ENCODE results near the gene DGKB. TPM values are rescaled to one million over a fixed set of nuclear protein-coding genes. Genes with fewer than 3 reads are reported as not detected.

The DGKB gene
- total RNA-seq, 1 experiment from 2014 or later = 1.9 TPM

- Mint-ChIP-seq H3K4me1 (peaks cover 19% of the 10 kb centered on the region), H3K27me3 (ENCODE audit: low read depth) (no peaks in the 10 kb centered on the region), H3K4me3 (no peak overlapping the region), H3K9me3 (no peaks in the 10 kb centered on the region), H3K36me3 (no peaks in the 10 kb centered on the region), H3K27ac (no peak overlapping the region)
- TF ChIP-seq MAX (CRISPR knock-in tag; IDR thresholded peaks at IDR 0.05) = no peak
- TF ChIP-seq MXD4 (CRISPR knock-in tag; IDR thresholded peaks at IDR 0.05; ENCODE audit: borderline replicate concordance) = no peak
- no peak for TF ChIP-seq NFE2L1 (CRISPR knock-in tag; IDR thresholded peaks at IDR 0.05)
- TF ChIP-seq GTF2I (CRISPR knock-in tag; conservative IDR thresholded peaks at IDR 0.05) = no peak
- DNase-seq (ENCODE audit: low spot score) (no peak), ATAC-seq (no peak)
- ChIA-PET POLR2A (no interaction called here), CTCF (no interaction called here)
Measured at GRCh38 chr7:14899030-14899429, 3.5 kb downstream of the DGKB start.

- Mint-ChIP-seq H3K9me3 (no peaks in the 10 kb centered on the region), H3K27me3 (ENCODE audit: low read depth) (no peaks in the 10 kb centered on the region), H3K27ac (no peak overlapping the region), H3K4me3 (no peak overlapping the region), H3K36me3 (no peaks in the 10 kb centered on the region), H3K4me1 (peaks cover 19% of the 10 kb centered on the region)
- no peak for TF ChIP-seq ZNF396 (CRISPR knock-in tag; IDR thresholded peaks at IDR 0.05; ENCODE audit: borderline replicate concordance)
- no peak for TF ChIP-seq ARID4B (CRISPR knock-in tag; IDR thresholded peaks at IDR 0.05; ENCODE audit: borderline replicate concordance)
- no peak for TF ChIP-seq HMGA2 (CRISPR knock-in tag; IDR thresholded peaks at IDR 0.05)
- no peak for TF ChIP-seq E2F4 (CRISPR knock-in tag; IDR thresholded peaks at IDR 0.05; ENCODE audit: borderline replicate concordance, low read depth)
- TF ChIP-seq ZNF416 (CRISPR knock-in tag; IDR thresholded peaks at IDR 0.05) = no peak
- no peak for TF ChIP-seq CREB1 (CRISPR knock-in tag; IDR thresholded peaks at IDR 0.05)
- CTCF ChIA-PET = no interaction called here
- POLR2A ChIA-PET = no interaction called here
- ATAC-seq (no peak), DNase-seq (ENCODE audit: low spot score) (no peak)
Measured at GRCh38 chr7:14896461-14896860, 6.1 kb downstream of the DGKB start.

GRCh38 chr7:14894826-14895225, 7.7 kb downstream of the DGKB start:
- Mint-ChIP-seq H3K36me3 (no peaks in the 10 kb centered on the region), H3K9me3 (no peaks in the 10 kb centered on the region), H3K27me3 (ENCODE audit: low read depth) (no peaks in the 10 kb centered on the region), H3K4me3 (no peak overlapping the region), H3K27ac (no peak overlapping the region), H3K4me1 (peaks cover 5% of the 10 kb centered on the region)
- DNase-seq (ENCODE audit: low spot score) (no peak), ATAC-seq (no peak)
- POLR2A ChIA-PET = no interaction called here
- CTCF ChIA-PET = no interaction called here
- TF ChIP-seq ZNF232 (CRISPR knock-in tag; IDR thresholded peaks at IDR 0.05) (no peak), TP53 (CRISPR knock-in tag; IDR thresholded peaks at IDR 0.05) (no peak), EMX1 (CRISPR knock-in tag; IDR thresholded peaks at IDR 0.05) (no peak), RELA (CRISPR knock-in tag; IDR thresholded peaks at IDR 0.05; ENCODE audit: borderline replicate concordance) (no peak), ATF2 (CRISPR knock-in tag; IDR thresholded peaks at IDR 0.05; ENCODE audit: borderline replicate concordance, low read depth) (no peak), PRRX2 (CRISPR knock-in tag; IDR thresholded peaks at IDR 0.05) (no peak), KAT7 (CRISPR knock-in tag; IDR thresholded peaks at IDR 0.05; ENCODE audit: borderline replicate concordance) (no peak), E2F4 (CRISPR knock-in tag; IDR thresholded peaks at IDR 0.05; ENCODE audit: borderline replicate concordance, low read depth) (no peak), NFYB (CRISPR knock-in tag; conservative IDR thresholded peaks at IDR 0.05; ENCODE audit: low read depth) (no peak), USF1 (CRISPR knock-in tag; IDR thresholded peaks at IDR 0.05) (no peak), NR2C2 (CRISPR knock-in tag; IDR thresholded peaks at IDR 0.05) (no peak), ELF4 (CRISPR knock-in tag; IDR thresholded peaks at IDR 0.05; ENCODE audit: low read depth) (no peak), CDX4 (CRISPR knock-in tag; IDR thresholded peaks at IDR 0.05; ENCODE audit: borderline replicate concordance) (no peak), GABPB1 (CRISPR knock-in tag; IDR thresholded peaks at IDR 0.05) (no peak)
